HG02884 (cell line): ENCODE results near the gene RAP1GAP.
"Not testable (repeated sequence)": the region's sequence is repeated elsewhere in the genome, so short reads cannot be mapped to it uniquely, and the experiment has no call there.

ENCODE experiments used
- ATAC-seq: cut with Tn5 transposase; IDR thresholded peaks from one replicate; pipeline ENCODE4 v1.9.1; 2021; ENCODE audit warnings: mild to moderate bottlenecking, moderate library complexity; ENCODE audit not compliant: unreplicated experiment

Gene RAP1GAP

GRCh38 chr1:21574466-21575151, 94.5 kb downstream of the RAP1GAP start:
- no peak for ATAC-seq

GRCh38 chr1:21573971-21574465, 95.1 kb downstream of the RAP1GAP start:
- no peak for ATAC-seq

- no peak for ATAC-seq
Measured at GRCh38 chr1:21573475-21573874, 95.7 kb downstream of the RAP1GAP start.

GRCh38 chr1:21572735-21573277, 96.4 kb downstream of the RAP1GAP start:
- no peak for ATAC-seq

GRCh38 chr1:21572221-21572620, 96.9 kb downstream of the RAP1GAP start:
- ATAC-seq = no peak

GRCh38 chr1:21570885-21571284, 98.3 kb downstream of the RAP1GAP start:
- no peak for ATAC-seq

GRCh38 chr1:21570528-21570875, 98.7 kb downstream of the RAP1GAP start:
- ATAC-seq = no peak

GRCh38 chr1:21569820-21570527, 99.2 kb downstream of the RAP1GAP start:
- no peak for ATAC-seq

GRCh38 chr1:21568809-21569385, 100.3 kb downstream of the RAP1GAP start:
- no peak for ATAC-seq

- no peak for ATAC-seq
Measured at GRCh38 chr1:21568006-21568746, 101.0 kb downstream of the RAP1GAP start.

- no peak for ATAC-seq
Measured at GRCh38 chr1:21567241-21568005, 101.7 kb downstream of the RAP1GAP start.

GRCh38 chr1:21566361-21566760, 102.8 kb downstream of the RAP1GAP start:
- not testable (repeated sequence) for ATAC-seq

- no peak for ATAC-seq
Measured at GRCh38 chr1:21565285-21565684, 103.9 kb downstream of the RAP1GAP start.

- ATAC-seq = no peak
Measured at GRCh38 chr1:21564521-21565095, 104.5 kb downstream of the RAP1GAP start.

- no peak for ATAC-seq
Measured at GRCh38 chr1:21563971-21564370, 105.2 kb downstream of the RAP1GAP start.

- ATAC-seq = no peak
Measured at GRCh38 chr1:21562896-21563295, 106.3 kb downstream of the RAP1GAP start.

- ATAC-seq = no peak
Measured at GRCh38 chr1:21560916-21561638, 108.1 kb downstream of the RAP1GAP start.

- ATAC-seq = no peak
Measured at GRCh38 chr1:21559788-21560567, 109.2 kb downstream of the RAP1GAP start.
